ENCODE data around the gene WASF3. TPM values are rescaled to one million over a fixed set of nuclear protein-coding genes. Genes with fewer than 3 reads are reported as not detected.

Gene WASF3
- total and polyA plus RNA-seq, 10 donors = 1.7 to 16.4 (median 8.4) TPM

GRCh38 chr13:26599403-26599802 is 41.9 kb downstream of the WASF3 start:
- Histone ChIP-seq H3K27me3 (replicated peaks in 1 of 7) (no peaks in the 10 kb centered on the region), H3K9me3 (peaks cover 0 to 18% (median 15%) of the 10 kb centered on the region in 8 donors), H3K4me3 (no peak overlapping the region), H3K27ac (no peak overlapping the region), H3K36me3 (no peaks in the 10 kb centered on the region), H3K4me1 (peaks cover 0 to 15% (median 5%) of the 10 kb centered on the region in 6 donors)
- DNase-seq = no peak
- intact Hi-C loops (cut with DNase I; ENCODE audit: low total_unique reads) = no loop called here
- TF ChIP-seq CTCF (IDR thresholded peaks at IDR 0.05 in 8 of 11, conservative IDR thresholded peaks at IDR 0.05 in 3 of 11) = no peak
- TF ChIP-seq POLR2A (IDR thresholded peaks at IDR 0.05) = no peak
- no peak for TF ChIP-seq POLR2AphosphoS5 (IDR thresholded peaks at IDR 0.05)
- WGBS, 5 donors = 80 to 94% (median 88%) methylated on average over 1 of the region's 1 CpG

GRCh38 chr13:26599860-26600259 is 42.4 kb downstream of the WASF3 start:
- no peak for TF ChIP-seq POLR2AphosphoS5 (IDR thresholded peaks at IDR 0.05)
- no peak for TF ChIP-seq POLR2A (IDR thresholded peaks at IDR 0.05)
- TF ChIP-seq CTCF (IDR thresholded peaks at IDR 0.05 in 8 of 11, conservative IDR thresholded peaks at IDR 0.05 in 3 of 11) = no peak
- Histone ChIP-seq H3K27ac (no peak overlapping the region), H3K27me3 (replicated peaks in 1 of 7) (no peaks in the 10 kb centered on the region), H3K4me3 (no peak overlapping the region), H3K4me1 (peaks cover 0 to 18% (median 6%) of the 10 kb centered on the region in 6 donors), H3K36me3 (no peaks in the 10 kb centered on the region), H3K9me3 (peaks cover 0 to 18% (median 15%) of the 10 kb centered on the region in 8 donors)
- intact Hi-C loops (cut with DNase I; ENCODE audit: low total_unique reads) = no loop called here
- no peak for DNase-seq
- 79 to 86% (median 81%) methylated on average over 1 of the region's 1 CpG for WGBS, 5 donors

GRCh38 chr13:26600343-26600742 is 42.9 kb downstream of the WASF3 start:
- TF ChIP-seq POLR2AphosphoS5 (IDR thresholded peaks at IDR 0.05) = no peak
- TF ChIP-seq CTCF (IDR thresholded peaks at IDR 0.05 in 8 of 11, conservative IDR thresholded peaks at IDR 0.05 in 3 of 11) = no peak
- TF ChIP-seq POLR2A (IDR thresholded peaks at IDR 0.05) = no peak
- WGBS, 5 donors = 83 to 93% (median 89%) methylated on average over 1 of the region's 1 CpG
- no peaks in the 10 kb centered on the region for H3K27me3 ChIP-seq (replicated peaks in 1 of 7)
- no peaks in the 10 kb centered on the region for H3K36me3 ChIP-seq
- no peak overlapping the region for H3K4me3 ChIP-seq
- intact Hi-C loops (cut with DNase I; ENCODE audit: low total_unique reads) = no loop called here
- peaks cover 0 to 18% (median 15%) of the 10 kb centered on the region in 8 donors for H3K9me3 ChIP-seq
- no peak for DNase-seq
- no peak overlapping the region for H3K27ac ChIP-seq
- peaks cover 3 to 23% (median 8%) of the 10 kb centered on the region in 6 donors for H3K4me1 ChIP-seq

GRCh38 chr13:26601669-26602068 is 44.2 kb downstream of the WASF3 start:
- Histone ChIP-seq H3K4me1 (peaks cover 4 to 29% (median 12%) of the 10 kb centered on the region in 6 donors), H3K36me3 (no peaks in the 10 kb centered on the region), H3K27me3 (replicated peaks in 1 of 7) (no peaks in the 10 kb centered on the region), H3K27ac (no peak overlapping the region), H3K9me3 (peaks cover 0 to 9% (median 7%) of the 10 kb centered on the region in 8 donors), H3K4me3 (no peak overlapping the region)
- intact Hi-C loops (cut with DNase I; ENCODE audit: low total_unique reads) = no loop called here
- TF ChIP-seq CTCF (IDR thresholded peaks at IDR 0.05 in 8 of 11, conservative IDR thresholded peaks at IDR 0.05 in 3 of 11) = peak in 1 of 11 experiments; percentile 13
- TF ChIP-seq POLR2A (IDR thresholded peaks at IDR 0.05) = no peak
- TF ChIP-seq POLR2AphosphoS5 (IDR thresholded peaks at IDR 0.05) = no peak
- 3 to 38% (median 5%) methylated on average over 2 of the region's 2 CpGs for WGBS, 5 donors
- no peak for DNase-seq

Measured in spleen (tissue), 11 donors.